Activated CD4-positive, alpha-beta T cell treated with anti-CD3 and anti-CD28 coated beads, Interleukin-2, amount 10 ng/mL, durations not matched to agents 7 days and 5 days (primary cell): ENCODE data around the gene SLC66A1. TPM values are rescaled to one million over a fixed set of nuclear protein-coding genes. Genes with fewer than 3 reads are reported as not detected.

Experiments used
- CTCF ChIA-PET: fragments of 350-600 bp; sonication (Branson Sonifier 250); formaldehyde crosslinking; loops from one replicate; lab custom pipeline; 2021; ENCODE audit warnings: antibody characterized with exemption; lab: Charles Lee
- POLR2A ChIA-PET: fragments of 350-600 bp; sonication (Branson Sonifier 250); formaldehyde crosslinking; loops from one replicate; lab custom pipeline; 2021; ENCODE audit warnings: antibody characterized with exemption; lab: Charles Lee
- DNase-seq: peaks from one replicate; pipeline ENCODE4 v3.0.0-alpha.2; 2020
- H3K27ac Mint-ChIP-seq: one replicate; pipeline ENCODE4 v1.8.0; 2021; ENCODE audit warnings: mild to moderate bottlenecking, moderate library complexity, mixed read lengths
- H3K27me3 Mint-ChIP-seq: one replicate; pipeline ENCODE4 v1.8.0; 2021; ENCODE audit warnings: mixed read lengths
- H3K36me3 Mint-ChIP-seq: one replicate; pipeline ENCODE4 v1.8.0; 2021; ENCODE audit warnings: low read depth, mixed read lengths
- H3K4me1 Mint-ChIP-seq: one replicate; pipeline ENCODE4 v1.8.0; 2021; ENCODE audit warnings: mixed read lengths
- H3K4me3 Mint-ChIP-seq: one replicate; pipeline ENCODE4 v1.8.0; 2021; ENCODE audit warnings: mild to moderate bottlenecking, moderate library complexity, mixed read lengths
- H3K9me3 Mint-ChIP-seq: one replicate; pipeline ENCODE4 v1.8.0; 2021; ENCODE audit warnings: mixed read lengths
- total RNA-seq, 2 experiments: library from RNA; stranded (reverse); gene quantifications; one replicate each; pipeline ENCODE4 v1.2.3, GENCODE V29; 2021

Gene SLC66A1
- total RNA-seq, 2 experiments from 2014 or later: 4.9 to 5.3 TPM

GRCh38 chr1:19309123-19309813 is 2.9 kb upstream of the SLC66A1 start:
- POLR2A ChIA-PET: no interaction called here
- no peak overlapping the region for H3K4me3 Mint-ChIP-seq
- CTCF ChIA-PET: interaction anchor here (1.1 to 1.2 kb wide), 2 partner anchors 13 to 353 kb away, joined by 3 to 4 read pairs; no protein-coding TSS in a partner anchor

GRCh38 chr1:19310061-19310460 is 2.1 kb upstream of the SLC66A1 start:
- H3K4me1 Mint-ChIP-seq: peaks cover 32% of the 10 kb centered on the region
- H3K9me3 Mint-ChIP-seq: no peaks in the 10 kb centered on the region
- no peaks in the 10 kb centered on the region for H3K27me3 Mint-ChIP-seq
- peak overlapping the region; percentile 83 for H3K4me3 Mint-ChIP-seq
- CTCF ChIA-PET: interaction anchor here (0.6 to 1.2 kb wide), 3 partner anchors 11 to 352 kb away, joined by 3 to 4 read pairs (median 3); no protein-coding TSS in a partner anchor
- POLR2A ChIA-PET: no interaction called here
- H3K36me3 Mint-ChIP-seq: peaks cover 11% of the 10 kb centered on the region
- no peak for DNase-seq
- no peak overlapping the region for H3K27ac Mint-ChIP-seq

More at GRCh38 chr1:19309123-19309813, 2.9 kb upstream of the SLC66A1 start:
- no peak for DNase-seq
- no peak overlapping the region for H3K27ac Mint-ChIP-seq
- no peaks in the 10 kb centered on the region for H3K27me3 Mint-ChIP-seq
- no peaks in the 10 kb centered on the region for H3K9me3 Mint-ChIP-seq
- peaks cover 11% of the 10 kb centered on the region for H3K36me3 Mint-ChIP-seq
- H3K4me1 Mint-ChIP-seq: peaks cover 29% of the 10 kb centered on the region

GRCh38 chr1:19310720-19311502 is 1.2 kb upstream of the SLC66A1 start:
- Mint-ChIP-seq H3K4me3 (peak overlapping the region; percentile 83), H3K27ac (peak overlapping the region; percentile 80), H3K4me1 (peaks cover 40% of the 10 kb centered on the region), H3K9me3 (no peaks in the 10 kb centered on the region), H3K36me3 (peaks cover 9% of the 10 kb centered on the region), H3K27me3 (no peaks in the 10 kb centered on the region)
- DNase-seq: no peak
- ChIA-PET CTCF (interaction anchor here (1.1 to 1.2 kb wide), 2 partner anchors 15 to 351 kb away, joined by 3 to 4 read pairs; no protein-coding TSS in a partner anchor), POLR2A (no interaction called here)

- POLR2A ChIA-PET: no interaction called here
- H3K4me1 Mint-ChIP-seq: peaks cover 43% of the 10 kb centered on the region
These were observed 609 bp upstream of the SLC66A1 start for GRCh38 chr1:19311503-19311930.

GRCh38 chr1:19312782-19313635 is 883 bp downstream of the SLC66A1 start:
- H3K27ac Mint-ChIP-seq: peak overlapping the region; percentile 69
- no peaks in the 10 kb centered on the region for H3K9me3 Mint-ChIP-seq
- no peaks in the 10 kb centered on the region for H3K27me3 Mint-ChIP-seq
- peaks cover 4% of the 10 kb centered on the region for H3K36me3 Mint-ChIP-seq
- H3K4me3 Mint-ChIP-seq: peak overlapping the region; percentile 78
- POLR2A ChIA-PET: interaction anchor here (0.7 kb wide), 1 partner anchor 151 kb away, joined by 3 read pairs; no protein-coding TSS in a partner anchor
- CTCF ChIA-PET: interaction anchor here (0.8 kb wide), 1 partner anchor 148 kb away, joined by 3 read pairs; no protein-coding TSS in a partner anchor
- peaks cover 43% of the 10 kb centered on the region for H3K4me1 Mint-ChIP-seq
- no peak for DNase-seq

More at GRCh38 chr1:19311503-19311930, 609 bp upstream of the SLC66A1 start:
- H3K27ac Mint-ChIP-seq: peak overlapping the region; percentile 80
- no peaks in the 10 kb centered on the region for H3K27me3 Mint-ChIP-seq
- CTCF ChIA-PET: no interaction called here
- H3K36me3 Mint-ChIP-seq: peaks cover 9% of the 10 kb centered on the region
- no peaks in the 10 kb centered on the region for H3K9me3 Mint-ChIP-seq
- peak overlapping the region; percentile 83 for H3K4me3 Mint-ChIP-seq
- no peak for DNase-seq

- H3K4me3 Mint-ChIP-seq: peak overlapping the region; percentile 78
- H3K27ac Mint-ChIP-seq: peak overlapping the region; percentile 69
- no peaks in the 10 kb centered on the region for H3K27me3 Mint-ChIP-seq
- ChIA-PET POLR2A (no interaction called here), CTCF (interaction anchor here (0.8 kb wide), 1 partner anchor 147 kb away, joined by 3 read pairs; no protein-coding TSS in a partner anchor)
- H3K36me3 Mint-ChIP-seq: peaks cover 4% of the 10 kb centered on the region
- H3K9me3 Mint-ChIP-seq: no peaks in the 10 kb centered on the region
- DNase-seq: no peak
- peaks cover 43% of the 10 kb centered on the region for H3K4me1 Mint-ChIP-seq
These were observed 1.5 kb downstream of the SLC66A1 start for GRCh38 chr1:19313636-19313959.

GRCh38 chr1:19313961-19314882 is 2.1 kb downstream of the SLC66A1 start:
- DNase-seq: no peak
- no peaks in the 10 kb centered on the region for H3K27me3 Mint-ChIP-seq
- POLR2A ChIA-PET: no interaction called here
- no peaks in the 10 kb centered on the region for H3K9me3 Mint-ChIP-seq
- H3K4me1 Mint-ChIP-seq: peaks cover 43% of the 10 kb centered on the region
- no peak overlapping the region for H3K4me3 Mint-ChIP-seq
- CTCF ChIA-PET: no interaction called here
- H3K27ac Mint-ChIP-seq: no peak overlapping the region
- H3K36me3 Mint-ChIP-seq: peaks cover 2% of the 10 kb centered on the region

GRCh38 chr1:19315378-19316198 is 3.5 kb downstream of the SLC66A1 start:
- no peaks in the 10 kb centered on the region for H3K9me3 Mint-ChIP-seq
- H3K4me1 Mint-ChIP-seq: peaks cover 37% of the 10 kb centered on the region
- ChIA-PET CTCF (interaction anchor here (1.2 kb wide), 1 partner anchor 13 kb away, joined by 4 read pairs; no protein-coding TSS in a partner anchor), POLR2A (no interaction called here)
- H3K4me3 Mint-ChIP-seq: no peak overlapping the region
- H3K36me3 Mint-ChIP-seq: peaks cover 2% of the 10 kb centered on the region
- H3K27ac Mint-ChIP-seq: no peak overlapping the region
- DNase-seq: no peak
- no peaks in the 10 kb centered on the region for H3K27me3 Mint-ChIP-seq

- H3K36me3 Mint-ChIP-seq: no peaks in the 10 kb centered on the region
- ChIA-PET CTCF (no interaction called here), POLR2A (interaction anchor here (0.6 kb wide), 1 partner anchor 13 kb away, joined by 4 read pairs; no protein-coding TSS in a partner anchor)
- H3K4me1 Mint-ChIP-seq: peaks cover 29% of the 10 kb centered on the region
- no peaks in the 10 kb centered on the region for H3K27me3 Mint-ChIP-seq
- no peak for DNase-seq
- no peak overlapping the region for H3K4me3 Mint-ChIP-seq
- H3K27ac Mint-ChIP-seq: no peak overlapping the region
- H3K9me3 Mint-ChIP-seq: no peaks in the 10 kb centered on the region
These were observed 5.2 kb downstream of the SLC66A1 start for GRCh38 chr1:19317126-19317910.

GRCh38 chr1:19319196-19319595 is 7.1 kb downstream of the SLC66A1 start:
- no peak for DNase-seq
- no peaks in the 10 kb centered on the region for H3K9me3 Mint-ChIP-seq
- H3K36me3 Mint-ChIP-seq: no peaks in the 10 kb centered on the region
- ChIA-PET POLR2A (no interaction called here), CTCF (no interaction called here)
- no peak overlapping the region for H3K4me3 Mint-ChIP-seq
- no peak overlapping the region for H3K27ac Mint-ChIP-seq
- H3K4me1 Mint-ChIP-seq: peaks cover 14% of the 10 kb centered on the region
- H3K27me3 Mint-ChIP-seq: no peaks in the 10 kb centered on the region
